Left ventricle myocardium superior (tissue), 1 donor: ENCODE results near the gene TECR. TPM values are rescaled to one million over a fixed set of nuclear protein-coding genes. Genes with fewer than 3 reads are reported as not detected.
"Not testable (repeated sequence)": the region's sequence is repeated elsewhere in the genome, so short reads cannot be mapped to it uniquely, and the experiment has no call there.

ENCODE experiments used
- ATAC-seq: fragments of 200-7000 bp; cut with Tn5 transposase; one replicate; pipeline ENCODE4 v1.9.1; 2020; ENCODE audit warnings: mild to moderate bottlenecking, moderate library complexity
- DNase-seq: peaks from one replicate; pipeline ENCODE4 v3.0.0-alpha.2; 2020
- intact Hi-C: fragments of 100-400 bp; cut with micrococcal nuclease; formaldehyde crosslinking; loops from one replicate; pipeline ENCODE4 v1.11.0; 2022
- total RNA-seq: library from RNA; stranded (reverse); fragmentation: NEBNext Ultra II Directional; extraction: Animal tissue kit (Norgen Biotek cat#: 25700); gene quantifications from one replicate; pipeline ENCODE4 v1.2.1, GENCODE V29; 2021
- donor health status: DM: no; HTN: yes; CAD: no; lungs with severe emphysema.

Gene TECR
- total RNA-seq, 1 donor from 2014 or later, result 86.4 TPM

DNA sequence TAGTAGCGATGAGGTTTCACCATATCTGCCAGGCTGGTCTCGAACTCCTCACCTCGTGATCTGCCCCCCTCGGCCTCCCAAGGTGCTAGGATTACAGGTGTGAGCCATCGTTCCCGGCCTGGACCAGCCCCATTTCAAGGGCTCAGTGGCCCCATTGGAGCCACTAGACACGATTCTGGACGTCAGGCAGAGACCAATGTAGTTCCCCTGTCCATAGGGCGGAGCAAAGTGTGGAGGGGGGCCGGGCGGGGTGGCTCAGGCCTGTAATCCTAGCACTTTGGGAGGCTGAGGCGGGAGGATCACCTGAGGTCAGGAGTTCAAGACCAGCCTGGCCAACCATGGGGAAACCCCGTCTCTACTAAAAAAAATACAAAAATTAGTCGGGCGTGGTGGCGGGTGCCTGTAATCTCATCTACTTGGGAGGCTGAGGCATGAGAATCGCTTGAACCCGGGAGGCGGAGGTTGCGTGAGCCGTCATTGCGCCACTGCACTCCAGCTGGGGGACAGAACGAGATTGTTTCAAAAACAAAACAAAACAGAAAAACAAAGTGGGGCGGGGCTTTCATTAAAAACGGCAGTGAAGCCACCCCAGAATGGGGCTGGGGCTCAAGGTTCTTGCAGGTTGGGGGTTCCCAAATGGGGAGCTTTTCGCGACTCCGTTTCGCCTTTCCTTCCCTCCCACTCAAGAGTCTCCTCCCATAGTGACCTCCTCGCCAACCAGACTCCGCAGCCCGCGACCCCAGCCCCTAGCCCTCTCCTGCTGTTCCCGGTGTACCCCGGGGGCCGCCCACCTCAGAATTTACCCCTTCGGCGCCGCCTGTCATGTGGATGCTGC lies 758 bp upstream of the TECR start:
- ATAC-seq (no peak), DNase-seq (no peak)
- intact Hi-C loops, result no loop called here

DNA sequence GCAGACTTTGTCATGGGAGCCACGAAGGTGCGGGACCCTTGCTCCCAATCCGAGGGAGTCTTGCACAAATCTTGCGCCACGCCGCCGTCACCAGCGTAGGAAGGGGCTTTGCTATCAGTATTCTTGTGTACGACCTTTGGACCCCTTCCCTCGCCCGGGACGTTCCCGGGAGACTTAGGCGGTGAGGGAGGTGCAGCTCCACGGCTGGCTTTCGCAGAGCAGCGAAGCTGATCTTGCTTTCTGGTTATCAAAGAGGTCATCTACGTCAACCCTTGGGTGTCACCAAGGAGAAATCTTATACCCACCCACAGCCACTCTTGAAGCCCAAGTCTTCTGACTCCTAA lies 583 bp downstream of the TECR start:
- intact Hi-C loops, result no loop called here
- ATAC-seq (no peak), DNase-seq (no peak)

DNA sequence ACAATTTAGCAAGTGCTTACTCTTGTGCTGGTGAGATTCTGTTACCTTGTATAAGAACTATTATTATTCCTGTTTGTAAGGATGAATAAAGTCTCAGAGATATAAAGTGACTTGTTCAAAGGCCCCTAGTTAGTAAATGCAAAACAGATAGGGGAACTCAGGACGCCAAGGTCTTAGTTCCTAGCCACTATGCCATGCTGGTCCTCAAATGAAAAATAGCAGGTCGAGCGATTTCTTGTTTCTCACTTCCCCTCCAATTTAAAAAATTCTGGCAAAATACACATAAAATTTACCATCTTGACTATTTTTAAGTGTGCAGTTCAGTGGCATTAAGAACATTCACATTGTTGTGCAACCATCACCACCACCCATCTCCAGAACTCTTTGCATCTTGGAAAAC lies 1.1 kb downstream of the TECR start:
- intact Hi-C loops, result no loop called here
- ATAC-seq (no peak), DNase-seq (no peak)

DNA sequence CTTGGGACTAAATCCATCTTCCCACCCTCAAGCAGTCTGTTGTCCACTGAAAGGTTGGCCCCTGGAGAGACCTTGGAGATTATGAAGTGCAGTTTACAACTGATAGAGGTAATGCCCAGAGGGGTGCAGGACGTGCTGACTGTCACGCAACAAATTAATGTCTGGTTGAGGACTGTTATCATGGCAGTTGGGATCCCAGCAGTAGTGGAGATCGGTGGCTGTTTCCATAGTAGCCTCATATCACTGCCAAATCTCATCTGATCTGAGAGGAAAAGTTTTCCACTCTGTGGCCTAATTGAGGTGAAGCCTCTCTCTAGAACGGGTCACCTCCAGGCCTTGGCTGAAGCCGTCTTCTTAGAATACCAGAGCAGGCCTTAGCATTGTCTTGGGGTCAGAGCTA lies 4.1 kb downstream of the TECR start:
- DNase-seq (no peak), ATAC-seq (no peak)
- intact Hi-C loops, result no loop called here

DNA sequence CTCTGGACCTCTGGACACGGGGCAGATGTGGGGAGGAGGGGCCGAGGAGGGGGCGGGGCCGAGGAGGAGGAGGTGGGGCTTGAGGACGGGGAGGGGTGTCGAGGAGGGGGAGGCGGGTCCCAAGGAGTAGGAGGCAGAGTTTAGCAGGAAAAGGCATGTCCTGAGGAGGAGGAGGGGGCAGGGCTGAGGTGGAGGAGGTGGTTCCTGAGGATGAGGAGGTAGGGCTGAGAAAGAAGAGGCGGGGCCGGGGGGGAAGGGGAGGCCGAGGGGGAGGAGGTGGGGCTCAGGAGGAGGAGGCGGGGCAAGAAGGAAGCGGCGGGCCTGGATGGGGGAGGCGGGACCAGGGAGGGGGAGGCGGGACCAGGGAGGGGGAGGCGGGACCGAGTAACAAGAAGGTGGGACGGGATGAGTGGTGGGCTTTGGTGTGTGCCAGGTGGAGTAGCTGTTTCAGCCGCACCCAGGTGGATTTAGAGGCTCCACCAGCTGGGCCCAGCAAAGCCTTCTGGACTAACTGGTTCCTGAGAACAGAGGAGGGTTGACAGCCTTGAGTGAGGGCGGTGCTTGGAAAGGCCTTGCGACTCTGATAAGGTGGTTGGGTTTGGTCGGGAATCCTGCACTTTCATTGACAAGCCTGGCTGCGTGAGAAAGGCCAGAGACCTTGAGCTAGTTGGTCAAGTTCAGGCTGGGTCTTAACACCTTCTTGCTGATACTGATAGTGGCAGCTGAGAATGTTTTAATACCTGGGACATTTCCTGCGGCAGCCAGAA lies 7.7 kb downstream of the TECR start:
- peak; percentile 73 for DNase-seq
- intact Hi-C loops, result no loop called here
- peak; percentile 75 for ATAC-seq

DNA sequence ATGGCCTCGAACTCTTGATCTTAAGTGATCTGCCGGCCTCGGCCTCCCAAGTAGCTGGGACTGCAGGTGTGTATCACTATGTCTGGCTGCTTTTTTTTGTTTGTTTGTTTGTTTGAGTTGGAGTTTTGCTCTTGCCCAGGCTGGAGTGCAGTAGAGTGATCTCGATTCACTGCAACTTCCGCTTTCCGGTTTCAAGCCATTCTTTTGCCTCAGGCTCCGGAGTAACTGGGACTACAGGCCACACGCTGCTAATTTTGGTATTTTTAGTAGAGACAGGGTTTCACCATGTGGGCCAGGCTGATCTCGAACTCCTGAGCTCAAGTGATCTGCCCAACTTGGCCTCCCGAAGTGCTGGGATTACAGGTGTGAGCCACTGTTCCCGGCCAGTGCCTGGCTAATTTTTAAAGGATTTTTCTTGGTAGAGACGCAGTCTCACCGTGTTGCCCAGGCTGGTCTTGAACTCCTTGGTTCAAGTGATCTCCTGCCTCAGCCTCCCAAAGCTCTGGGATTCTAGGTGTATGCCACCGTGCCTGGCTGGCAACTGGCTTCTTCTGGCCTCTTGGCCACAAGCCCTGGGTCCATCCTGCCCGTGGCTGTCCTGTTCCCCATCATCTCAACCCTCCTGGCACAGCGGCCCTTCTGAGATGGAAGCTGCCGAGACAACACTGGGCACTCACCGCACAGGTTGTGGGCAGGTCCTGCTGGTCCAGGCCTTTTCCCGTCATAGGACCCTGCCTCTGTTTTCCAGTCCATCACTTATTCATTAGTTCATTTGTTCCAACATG lies 11.5 kb downstream of the TECR start:
- no peak for DNase-seq
- no peak for ATAC-seq
- intact Hi-C loops, result no loop called here

DNA sequence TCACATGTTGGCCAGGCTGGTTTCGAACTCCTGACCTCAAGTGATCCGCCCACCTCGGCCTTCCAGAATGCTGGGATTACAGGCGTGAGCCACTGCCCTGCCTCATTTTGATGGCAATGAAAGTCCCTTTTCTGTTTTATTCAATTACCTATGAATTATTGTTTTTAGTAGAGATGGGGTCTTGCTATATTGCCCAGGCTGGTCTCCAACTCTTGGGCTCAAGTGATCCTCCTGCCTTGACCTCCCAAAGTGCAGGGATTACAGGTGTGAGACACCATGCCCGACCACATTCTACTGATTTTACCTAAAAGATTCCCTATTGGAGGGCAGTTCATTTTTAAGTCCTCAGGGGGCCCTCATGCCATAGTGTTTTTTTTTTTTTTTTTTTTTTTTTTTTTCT lies 12.6 kb downstream of the TECR start:
- ATAC-seq, intact Hi-C loops: not testable (repeated sequence)

DNA sequence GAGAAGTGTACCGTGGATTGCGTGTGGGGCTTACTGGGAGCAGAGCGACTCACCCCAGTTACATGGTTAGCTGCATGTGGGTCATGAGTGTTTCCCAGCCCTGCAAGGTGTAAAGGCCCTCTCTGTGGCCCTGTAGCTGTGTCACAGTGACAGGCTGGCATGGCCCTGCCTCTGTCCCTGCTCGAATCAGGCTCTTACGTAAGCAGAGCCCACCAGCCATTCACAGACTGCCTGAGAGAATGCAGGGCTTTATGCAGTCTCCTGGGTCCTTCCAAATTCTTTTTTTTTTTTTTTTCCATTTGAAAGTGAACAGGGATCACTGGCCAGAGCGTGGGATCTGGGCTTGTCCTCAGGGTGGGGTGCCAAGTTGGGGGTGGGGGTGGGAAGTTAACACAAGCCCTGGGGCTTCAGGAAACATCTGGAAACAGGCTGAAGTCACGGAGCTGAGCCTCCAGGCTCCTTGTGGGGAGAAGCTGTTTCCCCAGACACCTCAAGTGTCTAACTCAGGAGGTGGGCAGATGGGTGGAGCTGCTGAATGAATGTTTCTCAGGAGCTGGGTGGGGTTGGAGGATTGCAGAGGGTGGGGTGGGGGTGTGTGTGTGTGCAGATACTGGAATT lies 13.4 kb downstream of the TECR start:
- peak; percentile 35 for ATAC-seq
- intact Hi-C loops, result no loop called here

More for the DNA sequence above, 12.6 kb downstream of the TECR start:
- not testable (repeated sequence) for DNase-seq

DNA sequence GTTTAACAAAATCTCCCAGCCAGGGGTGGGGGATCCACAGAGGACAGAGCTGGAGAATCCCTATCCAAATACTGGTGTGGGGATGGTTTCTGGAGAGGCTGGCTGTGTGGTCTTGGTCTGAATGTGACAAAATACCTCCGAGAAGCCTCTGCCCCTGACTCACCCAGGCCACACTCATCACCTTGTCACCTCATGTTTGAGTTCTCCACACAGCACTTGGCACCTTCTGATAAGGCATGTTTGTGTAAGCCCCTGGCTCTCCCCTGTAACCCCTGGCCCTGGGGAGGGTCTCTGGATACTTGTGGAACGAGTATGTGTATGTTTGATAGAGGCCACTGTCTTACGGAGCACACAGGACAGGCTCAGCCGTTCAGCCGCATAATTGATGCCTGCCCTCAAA lies 14.7 kb downstream of the TECR start:
- no peak for ATAC-seq
- intact Hi-C loops, result no loop called here
- no peak for DNase-seq

More for the DNA sequence above, 13.4 kb downstream of the TECR start:
- no peak for DNase-seq

DNA sequence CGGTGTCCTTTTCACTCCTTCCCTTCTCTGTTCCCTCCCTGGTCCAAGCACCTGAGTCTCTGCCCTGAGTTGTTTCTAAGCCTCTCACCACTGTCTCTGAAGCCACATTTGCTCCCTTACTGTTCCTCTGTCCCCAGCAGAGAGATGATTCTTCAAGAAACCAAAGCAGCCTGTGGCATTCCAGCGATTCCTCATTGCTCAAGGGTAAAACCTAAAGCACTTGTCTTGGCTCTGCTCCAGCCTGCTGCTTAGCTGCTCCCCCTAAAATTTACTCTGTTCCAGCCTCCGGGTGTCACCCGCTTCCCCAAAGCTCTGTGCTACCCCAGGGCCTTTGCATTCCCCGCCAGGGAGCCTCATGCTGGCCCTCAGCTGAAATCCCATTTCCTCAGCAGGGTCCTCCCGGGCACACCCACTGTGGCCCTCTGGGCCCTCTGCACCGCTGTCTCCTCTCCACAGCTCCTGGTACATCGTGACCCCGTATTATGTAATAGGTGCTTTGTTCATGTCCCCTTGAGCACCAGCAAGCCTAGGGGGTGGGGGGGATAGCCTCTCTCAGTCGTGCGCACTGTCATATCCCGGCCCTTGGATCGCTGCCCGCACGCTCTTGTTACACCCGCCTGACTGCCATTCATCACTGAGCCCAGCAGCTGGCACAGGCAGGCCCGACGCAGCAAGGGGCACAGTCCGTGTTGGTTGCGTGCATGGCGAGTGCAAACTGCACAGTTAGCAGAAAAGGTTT lies 15.8 kb downstream of the TECR start:
- intact Hi-C loops, result no loop called here
- ATAC-seq (peak; percentile 87), DNase-seq (peak; percentile 87)

DNA sequence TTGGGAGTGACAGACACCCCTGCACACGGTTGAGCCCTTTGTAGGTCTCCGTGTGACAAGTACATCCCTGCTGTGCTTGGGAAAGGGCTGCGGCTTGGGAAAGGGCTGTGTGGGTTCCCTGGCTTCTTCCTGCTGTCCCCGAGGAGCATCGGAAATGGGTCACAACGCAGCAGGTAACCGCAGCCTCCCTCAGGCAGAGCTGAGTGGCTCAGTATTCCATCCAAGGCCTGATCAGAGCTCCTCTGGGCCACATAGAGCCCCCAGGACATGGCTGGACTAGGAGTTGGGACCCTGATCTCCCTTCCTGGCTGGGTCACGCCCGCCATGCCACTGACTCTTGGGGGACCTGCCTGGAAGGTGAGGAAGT lies 16.3 kb downstream of the TECR start:
- no peak for ATAC-seq
- intact Hi-C loops, result no loop called here
- DNase-seq, result no peak

DNA sequence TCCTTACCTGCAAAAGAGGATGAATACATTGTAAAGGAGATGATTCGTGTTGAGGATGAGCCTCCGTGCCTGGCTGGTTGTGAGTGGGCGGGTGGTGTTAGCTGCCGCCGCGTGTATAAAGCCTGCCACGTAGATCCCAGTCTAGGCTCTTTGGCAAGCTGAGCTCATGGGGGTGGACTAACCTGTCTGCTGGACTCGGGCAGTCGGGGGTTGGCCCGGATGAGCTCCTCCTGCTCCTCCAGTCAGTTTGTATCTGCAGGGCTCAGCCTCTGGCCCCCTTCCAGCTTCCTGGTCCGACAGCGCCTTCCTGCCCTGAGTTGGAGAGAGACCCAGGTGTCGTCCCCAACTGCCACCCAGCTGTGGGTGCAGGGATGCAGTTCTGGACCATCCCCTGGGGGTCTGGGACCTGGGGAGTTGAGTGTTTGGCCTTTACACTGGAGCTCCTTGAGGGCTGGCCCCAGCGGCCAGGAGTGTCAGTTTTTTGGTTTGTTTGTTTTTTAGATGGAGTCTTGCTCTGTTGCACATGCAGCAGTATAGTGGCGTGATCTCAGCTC lies 20.9 kb downstream of the TECR start:
- DNase-seq (no peak), ATAC-seq (no peak)
- intact Hi-C loops, result no loop called here

DNA sequence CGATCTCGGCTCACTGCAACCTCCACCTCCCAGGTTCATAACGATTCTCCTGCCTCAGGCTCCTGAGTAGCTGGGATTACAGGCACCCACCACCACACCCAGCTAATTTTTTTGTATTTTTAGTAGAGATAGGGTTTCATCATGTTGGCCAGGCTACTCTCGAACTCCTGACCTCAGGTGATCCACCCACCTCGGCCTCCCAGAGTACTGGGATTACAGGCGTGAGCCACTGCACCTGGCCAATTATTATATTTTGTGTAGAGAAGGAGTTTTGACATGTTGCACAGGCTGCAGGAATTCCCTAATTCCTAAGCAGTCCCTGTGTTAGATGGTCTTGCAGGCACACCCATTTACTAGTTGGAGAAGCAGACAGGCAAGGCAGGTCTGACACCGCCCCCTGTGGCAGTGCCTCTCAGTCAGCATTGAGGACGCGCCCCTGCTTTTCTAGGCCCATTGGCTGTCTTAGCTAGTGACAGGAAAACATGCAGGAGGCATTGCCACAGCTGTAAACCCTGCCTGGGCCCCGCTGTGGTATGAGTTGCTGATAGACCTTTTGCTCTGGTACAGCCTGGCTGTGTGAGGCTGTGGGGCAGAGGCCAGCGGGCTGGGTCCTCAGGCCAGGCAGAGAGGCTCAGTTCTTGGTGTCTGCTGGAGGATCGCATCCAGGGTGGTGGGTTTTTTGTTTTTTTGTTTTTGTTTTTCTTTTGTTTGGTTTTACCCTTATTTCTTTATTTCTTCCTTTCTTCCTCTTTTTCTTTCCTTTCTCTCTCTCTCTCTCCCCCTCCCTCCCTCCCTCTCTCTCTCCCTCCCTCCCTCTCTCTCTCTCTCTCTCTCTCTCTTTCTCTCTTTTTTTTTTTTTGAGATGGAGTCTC lies 22.0 kb downstream of the TECR start:
- DNase-seq (peak; percentile 75), ATAC-seq (peak; percentile 86)
- intact Hi-C loops, result not testable (repeated sequence)

DNA sequence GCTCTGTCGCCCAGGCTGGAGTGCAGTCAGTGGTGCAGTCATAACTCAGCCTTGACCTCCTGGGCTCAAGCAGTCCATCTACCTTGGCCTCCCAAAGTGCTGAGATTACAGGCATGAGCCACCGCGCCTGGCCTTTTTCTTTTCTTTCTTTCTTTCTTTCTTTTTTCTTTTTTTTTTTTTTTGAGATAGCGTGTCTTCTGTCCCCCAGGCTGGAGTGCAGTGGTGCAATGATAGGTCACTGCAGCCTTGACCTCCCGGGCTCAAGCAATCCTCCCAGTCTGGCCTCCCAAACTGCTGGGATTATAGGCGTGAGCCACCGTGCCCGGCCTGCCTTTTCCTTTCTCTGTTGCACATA lies 22.6 kb downstream of the TECR start:
- intact Hi-C loops, ATAC-seq, DNase-seq: not testable (repeated sequence)

DNA sequence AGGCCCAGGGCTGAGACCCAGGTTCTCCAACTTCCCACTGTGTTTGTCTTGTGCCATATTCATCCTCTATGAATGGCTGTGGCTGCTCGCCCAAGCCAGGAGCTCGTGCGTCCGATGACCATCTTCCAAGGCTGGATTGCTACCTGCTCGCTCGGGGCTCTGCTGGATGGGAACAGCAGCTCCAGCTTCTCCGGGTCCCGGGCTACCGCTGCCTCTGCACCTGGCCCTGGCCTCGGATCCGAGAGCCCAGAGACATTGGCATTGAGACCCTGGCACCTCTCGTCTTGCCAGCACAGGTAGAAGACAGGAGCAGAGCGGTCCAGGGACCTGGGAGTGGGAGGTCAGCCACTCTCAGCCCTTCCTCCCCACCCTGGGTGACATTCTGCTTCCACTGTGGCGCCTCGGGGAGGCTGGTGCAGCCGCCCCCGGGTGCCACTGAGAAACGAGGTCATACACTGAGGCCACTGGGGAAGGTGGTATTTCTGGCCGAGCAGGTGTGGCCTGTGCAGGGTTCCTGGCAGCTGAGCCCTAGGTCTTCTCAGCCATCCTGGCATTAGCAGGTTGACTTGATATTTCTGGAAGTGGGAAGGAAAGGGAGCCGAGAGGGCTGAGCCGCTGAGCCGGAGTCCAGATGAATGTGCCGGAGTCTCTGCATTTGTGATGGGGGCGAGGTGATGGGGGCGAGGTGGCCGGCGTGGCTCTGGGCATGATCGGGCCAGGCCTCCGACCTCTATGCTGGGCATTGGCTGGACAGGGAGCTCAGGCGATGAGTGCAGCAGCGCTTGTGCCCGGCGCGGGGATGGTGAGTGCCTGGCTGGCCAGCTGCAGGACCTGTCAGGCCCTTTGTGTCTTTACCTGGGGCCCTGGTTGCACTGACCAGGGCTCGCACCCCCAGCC lies 23.9 kb downstream of the TECR start:
- ATAC-seq (no peak), DNase-seq (no peak)
- intact Hi-C loops, result no loop called here

DNA sequence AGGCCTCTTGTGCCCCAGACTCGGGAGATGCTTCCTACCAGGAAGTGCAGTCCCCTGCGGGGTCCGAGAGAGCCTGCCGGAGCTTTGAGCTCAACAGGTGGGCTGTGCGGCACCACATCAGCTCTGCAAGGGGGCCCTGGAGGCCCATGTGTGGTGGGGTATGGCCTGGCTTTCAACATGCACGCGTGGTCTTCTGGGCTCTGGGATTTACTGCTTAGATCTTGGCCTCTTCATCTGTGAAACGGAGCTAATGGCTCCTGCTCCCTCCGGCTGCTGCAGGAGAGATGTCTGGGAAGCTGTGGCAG lies 24.5 kb downstream of the TECR start:
- ATAC-seq, result no peak
- DNase-seq, result no peak
- intact Hi-C loops, result no loop called here

DNA sequence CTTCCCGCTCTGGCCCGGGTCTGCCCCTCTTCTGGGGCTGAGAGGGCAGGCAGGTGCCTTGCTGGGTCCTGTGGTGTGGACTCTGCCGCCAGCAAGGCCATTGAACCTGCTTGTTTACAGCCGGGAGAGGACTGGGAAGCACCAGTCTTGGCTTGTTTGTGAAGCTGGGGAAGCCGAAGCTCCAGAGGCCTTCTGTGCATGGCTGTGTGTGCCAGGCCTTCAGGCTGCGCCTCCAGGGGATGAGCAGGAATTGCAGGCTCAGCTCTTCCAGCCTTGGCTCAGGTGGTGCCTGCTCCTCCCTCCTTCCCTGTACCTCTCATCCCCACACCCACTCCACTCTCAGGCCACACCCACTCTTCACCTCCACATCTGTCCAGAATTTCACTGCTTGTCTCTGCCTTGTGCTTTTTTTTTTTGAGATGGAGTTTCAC lies 25.0 kb downstream of the TECR start:
- ATAC-seq, result no peak
- no peak for DNase-seq
- intact Hi-C loops, result no loop called here
